Suppressor macrophage treated with lipopolysaccharide for 1 hour (primary cell): ENCODE measurements around the gene GABRB3.
A peak's percentile ranks its signal among the peaks of the same experiment; 100 is the strongest.

ENCODE experiments used
- DNase-seq, 3 donors: peaks; one replicate each; pipeline ENCODE4 v3.0.0-alpha.2; 2020 to 2022

Gene GABRB3

DNA sequence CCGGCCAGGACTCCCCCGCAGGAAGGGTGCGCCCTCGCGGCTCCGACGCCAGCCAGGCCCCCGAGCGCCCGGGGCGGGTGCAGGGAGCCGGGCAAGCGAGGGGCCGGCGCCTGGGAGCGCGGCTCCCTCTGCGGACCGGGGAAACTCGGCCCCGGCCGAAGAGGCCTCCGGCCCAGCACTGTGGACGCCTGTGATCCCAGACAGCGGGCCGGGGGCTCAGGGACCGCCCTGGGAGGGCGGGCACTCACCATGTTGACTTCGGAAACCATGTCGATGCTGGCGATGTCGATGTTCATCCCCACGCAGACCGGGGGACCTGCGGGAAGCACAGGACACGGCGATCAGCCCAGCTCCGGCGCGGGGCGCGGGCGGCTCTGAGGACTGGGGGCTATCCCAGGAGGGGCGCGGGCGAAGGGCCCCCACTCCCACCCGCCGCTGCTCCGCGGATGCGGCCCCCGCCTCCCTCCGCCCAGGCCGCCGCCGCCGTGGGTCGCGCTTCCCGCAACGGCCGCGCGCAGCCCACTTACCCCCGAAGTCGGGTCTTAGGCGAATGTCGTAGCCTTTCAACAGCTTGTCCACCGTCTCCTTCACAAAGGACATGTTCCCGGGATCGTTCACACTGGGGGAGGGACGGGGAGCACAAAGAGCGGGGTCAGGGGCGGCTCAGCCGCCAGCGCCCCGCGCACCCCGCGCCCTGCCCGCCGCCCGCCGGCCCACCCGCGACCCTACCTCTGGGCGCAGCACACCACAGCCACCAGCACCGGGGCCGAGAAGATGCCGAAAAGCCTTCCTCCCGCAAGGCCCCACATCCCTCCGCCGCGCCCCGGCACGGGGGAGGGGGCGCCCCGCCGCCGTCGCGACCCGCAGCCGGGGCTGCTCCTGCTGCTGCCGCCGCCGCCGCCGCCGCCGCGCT is at the start of gene GABRB3:
Gene GABRB3 (minus strand): TSS at position 913 of the 913 bp plus-strand sequence.
- DNase-seq: no peak

DNA sequence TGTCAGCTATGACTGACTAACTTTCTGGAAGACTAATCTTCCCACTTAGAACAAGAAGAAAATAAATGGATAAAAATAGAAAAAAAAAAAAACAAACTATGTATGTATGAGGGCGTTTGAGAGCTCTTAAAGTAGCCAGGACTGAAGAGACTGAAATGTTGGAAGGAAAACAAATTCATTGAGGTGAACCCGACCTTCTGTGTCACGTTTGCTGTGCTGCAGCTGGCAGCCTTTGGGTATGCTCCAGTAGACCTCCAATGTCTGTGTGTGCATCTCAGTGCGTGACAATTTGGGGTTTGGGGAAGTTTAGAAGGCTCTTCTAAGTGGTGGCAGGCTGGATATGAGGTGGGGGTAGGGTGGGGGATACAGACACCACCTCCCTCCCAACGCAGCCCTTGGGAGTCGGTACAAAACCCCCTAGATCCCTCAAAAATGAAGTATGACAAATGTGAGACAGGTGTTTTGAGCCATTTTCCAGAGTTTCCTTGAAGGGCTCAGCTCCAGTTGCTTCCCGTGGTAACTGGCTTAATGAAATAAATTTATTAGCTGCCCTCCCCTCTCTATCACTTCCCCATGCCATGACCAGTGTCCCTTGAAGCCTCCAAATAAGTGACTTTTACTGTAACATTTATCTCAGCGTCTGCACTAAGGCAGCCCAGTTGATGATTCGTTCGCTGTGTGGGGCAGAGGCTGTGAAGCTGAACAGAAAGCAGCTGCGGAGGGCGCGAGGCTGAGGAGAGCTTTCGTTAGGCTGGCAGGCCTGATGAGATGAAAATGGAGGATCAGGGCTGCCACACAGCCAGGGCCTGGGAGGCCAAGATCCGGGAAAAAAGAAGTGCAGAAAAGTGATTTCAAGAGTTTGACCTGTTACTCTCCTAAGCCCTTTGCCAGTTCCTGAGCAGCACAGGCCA is 34.9 kb upstream of the GABRB3 start:
- no peak for DNase-seq

DNA sequence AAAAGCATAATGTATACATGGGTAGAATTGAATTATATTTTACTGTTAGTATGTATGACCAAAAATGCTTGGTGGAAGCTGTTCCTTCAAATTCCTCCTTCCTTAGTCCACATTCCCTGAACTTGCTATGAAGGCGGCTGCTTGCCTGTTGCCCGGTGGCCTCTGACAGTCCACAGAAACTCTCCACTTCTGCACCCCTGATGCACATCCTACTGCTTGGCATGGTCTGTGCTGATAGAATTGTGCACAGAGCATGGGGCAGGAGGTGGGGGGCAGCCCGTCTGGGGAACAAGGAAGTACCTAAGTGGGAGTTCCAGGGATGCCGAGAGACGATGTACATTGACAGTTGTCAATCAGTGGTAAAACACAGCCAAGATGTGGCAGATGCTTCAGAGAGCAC is 33.7 kb upstream of the GABRB3 start:
- no peak for DNase-seq

DNA sequence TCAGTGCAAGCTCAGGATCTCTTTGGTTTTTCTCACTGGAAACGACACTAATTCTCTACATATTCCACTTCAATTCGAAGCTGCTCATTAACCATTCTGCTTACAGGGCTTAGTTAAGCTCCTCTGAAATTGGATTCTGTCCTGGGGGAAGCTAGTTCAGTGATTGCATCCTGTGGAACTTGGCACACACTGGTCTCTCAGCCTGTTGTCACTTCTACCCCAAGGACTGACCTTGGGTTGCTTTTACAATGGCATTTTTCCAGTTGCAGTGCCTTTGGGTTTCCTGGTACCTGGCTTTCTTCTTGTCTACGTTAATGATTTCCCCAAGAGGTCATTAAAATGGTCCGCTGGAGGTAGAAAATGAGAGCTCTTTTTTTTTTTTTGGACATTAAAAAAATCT is 33.3 kb upstream of the GABRB3 start:
- no peak for DNase-seq

DNA sequence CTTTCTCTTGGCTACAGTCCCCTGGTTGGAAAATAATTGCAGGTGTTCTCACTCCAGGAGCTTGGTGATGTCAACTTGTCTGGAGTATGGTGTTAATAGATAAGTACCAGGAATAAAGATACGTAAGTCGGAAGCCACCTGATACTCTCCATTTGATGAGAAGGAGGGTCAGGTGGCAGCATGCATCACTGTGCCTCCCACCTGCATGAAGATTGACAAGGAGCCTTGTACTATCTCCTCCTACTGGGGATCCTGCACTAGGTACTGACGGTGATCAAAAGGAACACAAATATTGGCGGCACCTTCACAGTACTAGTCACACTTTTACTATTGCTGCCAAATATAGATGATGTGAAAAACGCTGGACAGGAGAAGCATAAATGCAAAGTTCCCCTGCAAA is 32.6 kb upstream of the GABRB3 start:
- no peak for DNase-seq

DNA sequence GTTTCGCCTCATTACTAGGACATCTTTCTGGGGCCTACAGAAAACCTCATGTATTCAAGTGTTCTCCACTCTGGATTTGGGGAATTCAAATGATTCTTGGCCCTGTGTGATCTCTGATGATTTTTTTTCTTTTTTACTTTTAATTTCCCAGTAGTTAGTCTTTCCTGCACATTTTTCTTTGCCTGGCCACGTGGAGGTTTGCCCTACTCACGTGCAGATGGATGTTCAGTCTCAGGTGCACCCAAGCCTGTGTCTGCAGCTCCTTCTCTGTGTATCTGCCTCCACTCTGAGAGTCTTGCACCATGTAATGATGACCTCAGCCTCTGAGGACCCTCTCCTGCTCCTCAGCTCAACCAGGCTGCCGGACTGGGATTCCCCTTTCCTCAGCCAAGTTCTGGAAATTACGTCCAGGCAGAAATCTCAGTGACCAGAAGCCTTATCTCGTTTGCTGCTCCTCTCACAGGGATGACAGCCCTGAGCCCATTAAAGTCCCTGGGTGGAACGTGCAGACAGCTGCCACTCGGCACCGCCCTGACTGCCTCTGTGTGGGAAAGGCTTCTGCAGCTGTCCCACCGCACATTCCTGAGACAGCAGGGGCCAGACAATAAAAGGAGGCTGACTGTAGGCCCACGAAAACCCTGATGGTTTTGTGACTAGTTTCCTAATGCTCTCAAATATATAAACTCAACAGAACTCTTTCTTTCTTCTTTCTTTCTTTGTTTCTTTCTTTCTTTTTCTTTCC is 31.4 kb upstream of the GABRB3 start:
- DNase-seq: no peak

DNA sequence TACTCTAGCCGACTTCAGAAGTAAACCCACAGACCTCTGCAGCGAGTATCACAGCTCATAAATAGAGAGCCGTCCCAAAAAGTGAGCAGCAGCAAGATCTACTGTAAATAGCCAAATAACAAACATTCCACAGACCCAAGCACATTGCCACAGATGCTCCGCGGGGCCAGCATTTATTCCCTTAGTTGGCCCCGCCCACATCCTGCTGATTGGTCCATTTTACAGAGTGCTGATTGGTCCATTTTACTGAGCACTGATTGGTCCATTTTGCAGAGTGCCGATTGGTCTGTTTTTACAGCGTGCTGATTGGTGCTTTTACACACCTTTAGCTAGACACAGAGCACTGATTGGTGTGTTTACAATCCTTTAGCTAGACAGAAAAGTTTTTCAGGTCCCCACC is 17.3 kb upstream of the GABRB3 start:
- DNase-seq: no peak

DNA sequence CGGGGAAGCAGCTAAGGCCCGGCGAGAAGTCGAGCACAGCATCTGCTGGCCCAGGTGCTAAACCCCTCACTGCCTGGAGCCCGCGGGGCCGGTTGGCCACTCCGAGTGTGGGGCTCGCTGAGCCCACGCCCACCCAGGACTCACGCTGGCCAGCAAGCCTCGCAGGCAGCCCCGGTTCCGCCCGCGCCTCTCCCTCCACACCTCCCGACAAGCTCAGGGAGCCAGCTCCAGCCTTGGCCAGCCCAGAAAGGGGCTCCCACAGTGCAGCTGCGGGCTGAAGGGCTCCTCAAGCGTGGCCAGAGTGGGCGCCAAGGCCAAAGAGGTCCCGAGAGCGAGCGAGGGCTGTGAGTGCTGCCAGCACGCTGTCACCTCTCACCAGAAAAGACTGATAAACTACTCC is 8.9 kb upstream of the GABRB3 start:
- no peak for DNase-seq

DNA sequence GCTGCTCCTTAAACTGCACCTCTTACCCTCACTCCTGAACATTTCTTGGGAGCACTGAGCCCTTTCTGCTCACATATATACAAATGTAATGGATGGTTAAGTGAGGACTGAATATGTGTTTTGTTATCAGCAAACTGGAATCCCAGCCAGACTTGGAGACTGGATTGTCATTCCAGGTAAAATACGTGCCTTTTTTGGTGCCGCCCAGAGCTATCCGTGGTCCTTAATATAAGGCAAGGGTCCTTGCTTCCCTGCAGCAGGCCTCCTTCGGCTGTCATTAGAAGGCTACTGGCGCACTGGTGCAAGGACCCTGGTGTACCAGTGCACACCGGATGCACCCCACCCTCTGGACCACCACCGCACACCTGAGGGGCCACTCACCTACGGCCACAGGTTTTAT is 1.1 kb upstream of the GABRB3 start:
- no peak for DNase-seq

DNA sequence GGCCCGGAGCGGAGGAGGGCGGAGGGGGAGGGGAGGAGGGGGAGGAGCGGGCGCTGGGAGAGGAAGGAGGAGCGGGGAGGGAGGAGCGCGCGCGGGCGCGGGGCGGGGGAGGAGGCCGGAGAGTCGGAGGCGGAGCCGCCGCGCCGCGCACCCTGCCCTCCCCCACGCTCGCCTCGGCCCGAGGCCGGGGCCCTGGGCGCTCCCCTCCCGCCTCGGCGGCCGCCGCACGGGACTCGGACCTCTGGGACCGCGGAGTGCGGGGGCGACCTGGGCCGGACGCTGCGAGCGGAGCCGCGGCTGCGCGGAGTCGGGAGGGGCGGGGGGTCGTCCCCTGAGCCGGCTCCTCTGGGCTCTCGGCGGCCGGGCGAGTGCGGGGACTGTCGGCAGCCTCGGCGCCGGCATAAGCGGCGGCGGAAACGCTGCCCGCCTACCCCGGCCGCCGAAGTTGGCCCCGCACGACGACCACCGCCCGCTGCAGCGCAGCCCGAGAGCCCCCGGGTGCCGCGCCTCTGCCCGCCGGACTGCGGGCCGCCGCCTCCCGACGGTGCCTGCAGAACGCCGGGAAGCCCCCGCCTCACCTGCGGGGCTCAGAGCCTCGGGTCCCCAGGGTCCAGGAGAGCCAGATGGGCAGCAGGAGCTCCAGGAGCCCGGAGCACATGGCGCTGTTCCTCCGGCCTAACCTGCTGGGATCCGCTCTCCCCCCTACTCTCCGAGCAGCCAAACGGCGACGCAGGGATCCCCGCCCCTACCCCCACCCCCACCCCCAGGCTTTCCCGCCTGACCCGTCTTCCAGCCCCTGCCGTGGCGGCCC is 406 bp upstream of the GABRB3 start:
- peak in 2 of 3 donors; percentile 0 to 5 for DNase-seq

DNA sequence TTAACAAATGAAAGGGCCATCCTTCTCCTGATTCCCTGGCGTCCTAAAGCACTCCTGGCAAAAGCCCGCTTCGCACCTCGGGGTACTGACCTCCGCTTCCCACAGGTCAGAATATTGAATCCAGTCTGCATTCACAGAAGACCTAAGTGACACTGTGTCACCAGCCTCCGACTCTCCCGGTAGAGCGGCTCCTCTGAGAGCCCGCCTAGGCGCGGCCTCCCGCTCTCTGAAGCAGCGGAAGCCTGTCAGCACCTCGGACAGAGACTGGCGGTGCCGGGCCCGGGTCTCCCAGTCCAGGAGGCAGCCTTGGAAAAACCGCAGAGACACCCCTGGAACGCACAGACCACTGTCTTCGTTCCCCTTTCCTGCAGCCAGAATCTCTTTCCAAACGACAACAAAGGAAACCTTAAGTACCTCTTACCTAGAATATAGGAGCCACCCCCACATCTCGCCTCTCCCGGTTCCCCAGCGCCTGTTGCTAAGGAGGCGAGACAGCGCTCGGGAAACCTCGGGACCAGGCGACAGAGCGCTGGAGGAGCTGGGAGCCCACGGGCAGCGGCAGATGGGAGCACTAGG is 1.2 kb downstream of the GABRB3 start:
- no peak for DNase-seq

DNA sequence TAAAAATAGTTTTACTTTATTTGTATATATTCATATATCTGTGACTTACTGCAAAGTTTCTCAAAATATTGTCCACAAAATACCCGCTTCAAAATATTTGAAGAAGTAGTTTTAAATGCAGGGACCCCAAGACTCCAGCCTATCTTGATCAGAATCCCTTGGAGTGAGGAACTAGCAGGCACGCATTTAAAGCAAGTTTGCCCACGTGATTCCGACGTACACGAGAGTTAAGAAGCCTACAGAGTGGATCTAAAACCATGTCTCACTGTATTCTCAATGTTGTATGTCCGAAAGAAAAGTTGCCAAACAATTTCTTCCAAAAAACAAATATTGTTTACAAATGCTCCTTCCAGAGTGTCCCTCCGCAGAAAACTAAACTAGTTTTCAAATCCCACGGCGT is 1.7 kb downstream of the GABRB3 start:
- DNase-seq: no peak

DNA sequence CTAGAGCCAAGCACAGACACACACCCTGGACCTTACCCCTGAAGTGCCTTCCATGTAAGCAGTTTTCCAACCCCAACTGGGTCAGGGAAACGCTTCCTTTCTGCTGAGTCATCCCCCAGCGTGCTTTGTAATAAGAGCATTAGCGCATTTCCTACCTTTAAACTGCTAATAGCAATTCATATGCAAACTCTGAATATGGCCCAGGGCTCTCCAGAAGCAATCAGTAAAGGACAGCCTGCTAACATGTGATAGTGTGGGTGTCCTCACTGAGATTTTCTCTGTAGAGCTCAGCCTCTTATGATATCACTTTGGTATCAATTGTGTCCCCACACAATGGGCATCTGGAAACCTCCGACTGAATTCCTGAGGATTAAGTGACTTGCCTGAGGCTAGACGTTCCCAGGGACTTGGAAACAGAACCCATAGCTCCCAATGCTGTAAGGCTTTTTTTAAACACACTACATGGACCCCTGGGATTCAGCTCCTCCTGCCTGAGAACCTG is 5.6 kb downstream of the GABRB3 start:
- DNase-seq: no peak

DNA sequence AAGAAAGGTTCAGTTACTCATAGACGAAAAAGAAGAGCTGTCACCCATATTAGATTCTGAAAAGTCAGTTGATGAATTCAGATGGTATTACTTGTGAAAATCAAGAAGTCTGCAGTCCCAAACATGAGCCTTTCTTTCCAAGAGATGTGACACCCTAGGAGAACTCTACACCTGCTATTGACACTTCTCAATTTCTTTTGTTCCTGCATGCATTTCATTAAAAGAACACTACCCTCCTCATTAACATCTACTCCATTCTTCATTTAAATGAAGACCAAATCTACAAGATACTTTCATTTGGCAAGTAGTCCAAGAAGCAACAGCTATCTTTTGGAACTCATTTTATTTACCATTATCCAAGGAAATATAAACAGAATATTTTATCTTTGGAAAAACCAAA is 6.6 kb downstream of the GABRB3 start:
- no peak for DNase-seq

DNA sequence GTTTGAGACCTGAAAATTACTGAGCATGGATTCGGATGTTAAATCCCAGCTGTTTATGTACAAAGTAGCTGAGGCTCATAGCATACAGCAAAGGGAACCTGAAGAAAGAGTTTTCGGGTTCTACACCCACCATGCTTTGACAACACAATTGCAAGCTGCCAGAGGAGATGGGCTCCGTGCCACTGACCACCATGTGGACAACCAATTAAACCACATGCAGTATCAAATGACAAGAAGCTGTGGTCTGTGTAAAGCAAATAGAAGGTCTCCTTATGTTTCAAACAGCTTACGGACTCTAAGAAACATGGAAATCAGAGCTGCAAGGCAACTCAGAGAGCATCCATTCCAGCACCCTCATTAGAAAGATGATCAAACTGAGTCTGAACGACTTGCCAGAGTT is 12.9 kb downstream of the GABRB3 start:
- DNase-seq: no peak

DNA sequence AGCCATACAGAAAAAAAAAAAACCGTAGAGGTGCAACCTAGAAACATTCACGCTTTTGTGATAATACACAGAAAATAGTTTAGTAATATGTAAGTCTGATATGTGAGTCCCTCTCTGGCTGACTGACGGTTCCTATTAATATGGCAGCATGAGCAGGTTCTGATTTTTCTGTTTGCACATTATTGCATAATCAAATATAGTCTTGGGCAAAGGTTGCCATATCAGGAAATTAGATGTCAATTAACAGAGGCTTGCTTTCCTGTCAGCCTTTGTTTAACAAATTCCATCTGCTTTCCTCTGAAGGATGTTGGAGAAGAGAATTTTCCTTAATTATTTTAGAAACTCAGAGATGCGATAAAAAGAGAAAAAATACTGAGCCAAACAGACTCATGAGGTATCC is 14.8 kb downstream of the GABRB3 start:
- no peak for DNase-seq

DNA sequence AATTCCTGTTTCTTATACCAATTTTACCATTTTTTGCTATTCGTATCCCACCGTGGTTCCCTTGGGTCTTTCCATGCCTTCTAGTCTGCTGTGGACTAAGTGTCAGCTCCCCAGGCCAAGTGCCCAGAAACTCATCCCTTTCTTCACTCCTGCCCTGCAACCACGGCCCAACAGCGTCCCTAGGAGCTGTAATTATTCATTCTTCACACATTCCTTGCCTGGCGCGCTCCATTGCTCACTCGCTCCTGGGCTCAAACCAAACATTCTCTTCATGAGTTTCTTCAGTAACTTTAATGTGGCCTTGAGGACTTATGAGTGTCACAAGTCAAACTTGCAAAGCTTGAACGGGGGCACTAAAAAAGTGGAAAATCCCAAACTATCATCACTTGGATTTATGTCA is 15.7 kb downstream of the GABRB3 start:
- DNase-seq: no peak

DNA sequence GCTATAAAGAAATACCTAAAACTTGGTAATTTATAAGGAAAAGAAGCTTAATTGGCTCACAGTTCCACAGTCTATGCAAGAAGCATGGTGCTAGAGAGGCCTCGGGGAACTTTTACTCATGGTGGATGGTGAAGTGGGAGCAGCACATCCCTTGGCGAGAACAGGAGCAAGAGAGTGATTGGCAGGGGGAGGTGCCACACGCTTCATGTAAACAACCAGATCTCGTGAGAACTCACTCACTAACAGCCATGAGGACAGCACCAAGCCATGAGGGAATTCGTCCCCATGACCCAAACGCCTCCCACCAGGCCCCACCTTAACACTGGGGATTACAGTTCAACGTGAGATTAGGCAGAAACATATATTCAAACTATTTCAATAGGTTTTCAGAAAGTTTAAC is 28.0 kb downstream of the GABRB3 start:
- no peak for DNase-seq

DNA sequence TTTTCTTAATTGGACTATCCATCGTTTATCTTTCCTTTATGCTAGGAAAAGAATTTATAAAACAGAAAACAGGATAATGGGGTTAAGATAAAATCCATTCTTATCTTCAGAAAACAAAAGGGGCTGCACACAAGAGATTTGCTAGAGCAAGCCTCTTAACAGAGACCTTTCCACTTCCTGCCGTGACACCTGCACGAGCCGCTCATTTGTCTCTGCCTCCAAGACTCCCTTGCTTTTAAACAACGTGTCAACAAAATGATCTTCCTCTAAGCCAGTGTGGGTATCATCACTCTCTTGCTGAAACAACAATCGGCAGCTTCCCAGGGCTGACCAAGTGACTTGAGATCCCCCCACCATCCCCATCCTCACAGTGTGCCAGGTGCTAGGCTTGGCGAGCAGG is 33.1 kb downstream of the GABRB3 start:
- no peak for DNase-seq

DNA sequence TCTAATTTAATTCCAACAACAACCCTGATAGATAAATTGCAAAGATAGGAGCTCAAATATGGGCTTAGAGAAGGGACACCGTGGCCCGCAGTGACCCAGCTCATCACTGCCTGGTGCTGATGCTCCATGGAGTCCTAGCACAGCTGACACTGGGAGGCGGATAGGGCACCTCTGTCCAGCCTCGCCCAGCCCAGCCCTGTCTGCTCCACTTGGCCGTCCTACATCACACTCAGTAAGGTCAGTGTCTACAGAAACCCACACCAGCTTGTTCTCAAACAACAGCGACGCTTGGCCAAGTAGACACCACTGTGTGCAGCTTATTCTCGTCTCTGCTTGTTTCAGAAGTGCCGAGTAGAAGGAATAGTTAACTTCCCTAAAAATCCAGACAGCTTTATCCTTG is 33.9 kb downstream of the GABRB3 start:
- no peak for DNase-seq

DNA sequence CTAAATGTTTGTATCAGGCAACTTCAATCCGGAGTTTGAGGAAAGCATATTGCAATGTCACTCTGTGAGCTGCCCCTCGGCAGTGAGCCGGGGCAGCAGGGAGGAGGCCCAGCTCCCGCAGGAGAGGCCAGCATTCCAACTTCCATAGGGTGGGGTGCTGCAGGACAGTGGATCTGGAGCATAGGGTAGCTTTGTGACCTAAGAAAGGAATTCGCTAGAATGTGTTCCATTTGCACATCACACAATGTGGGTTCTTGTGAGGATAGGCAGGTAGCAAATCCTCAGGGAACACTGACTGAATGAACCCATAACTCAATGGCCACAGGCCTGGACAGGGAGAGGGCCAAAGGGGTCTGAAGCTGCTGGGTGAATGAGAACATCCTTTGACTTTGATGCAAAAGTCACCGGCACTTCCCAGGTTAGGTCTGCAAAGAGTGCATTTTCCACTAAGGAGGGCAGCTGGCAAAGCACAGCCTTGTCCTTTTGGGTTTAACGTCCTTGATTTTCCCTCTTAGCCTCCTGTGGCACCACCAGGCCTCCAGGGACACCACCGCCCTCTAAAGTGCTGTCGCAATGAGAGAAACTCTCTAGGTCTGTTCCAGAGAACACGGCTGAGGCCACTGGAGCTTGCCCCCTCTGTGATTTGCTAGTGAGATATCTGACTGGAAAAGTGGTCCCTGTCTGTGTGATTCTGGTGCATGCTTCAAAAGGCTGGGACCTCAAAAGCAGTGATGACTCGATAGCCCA is 36.2 kb downstream of the GABRB3 start:
- no peak for DNase-seq
